Activated gamma-delta T cell treated with anti-CD3 and anti-CD28 coated beads, Interleukin-2, amount 50 U/mL, for 16 hours (primary cell): Measurements from ENCODE around the gene NRN1L.
"Not testable (repeated sequence)": the region's sequence is repeated elsewhere in the genome, so short reads cannot be mapped to it uniquely, and the experiment has no call there.

Source experiments
- DNase-seq: peaks from one replicate; pipeline ENCODE4 v3.0.0-alpha.2; 2020; ENCODE audit warnings: low read depth

Gene NRN1L

GRCh38 chr16:67884684-67885083 lies at the start of gene NRN1L:
Gene NRN1L, plus strand, starts transcription at chr16:67884885. Its CDS starts 19 bp downstream, at chr16:67884904.
- DNase-seq = no peak

- not testable (repeated sequence) for DNase-seq
Observed at GRCh38 chr16:67837190-67837589, 47.5 kb upstream of the NRN1L start.

GRCh38 chr16:67837811-67838210 lies 46.9 kb upstream of the NRN1L start:
- no peak for DNase-seq

GRCh38 chr16:67841198-67841815 lies 43.4 kb upstream of the NRN1L start:
- no peak for DNase-seq

DNA sequence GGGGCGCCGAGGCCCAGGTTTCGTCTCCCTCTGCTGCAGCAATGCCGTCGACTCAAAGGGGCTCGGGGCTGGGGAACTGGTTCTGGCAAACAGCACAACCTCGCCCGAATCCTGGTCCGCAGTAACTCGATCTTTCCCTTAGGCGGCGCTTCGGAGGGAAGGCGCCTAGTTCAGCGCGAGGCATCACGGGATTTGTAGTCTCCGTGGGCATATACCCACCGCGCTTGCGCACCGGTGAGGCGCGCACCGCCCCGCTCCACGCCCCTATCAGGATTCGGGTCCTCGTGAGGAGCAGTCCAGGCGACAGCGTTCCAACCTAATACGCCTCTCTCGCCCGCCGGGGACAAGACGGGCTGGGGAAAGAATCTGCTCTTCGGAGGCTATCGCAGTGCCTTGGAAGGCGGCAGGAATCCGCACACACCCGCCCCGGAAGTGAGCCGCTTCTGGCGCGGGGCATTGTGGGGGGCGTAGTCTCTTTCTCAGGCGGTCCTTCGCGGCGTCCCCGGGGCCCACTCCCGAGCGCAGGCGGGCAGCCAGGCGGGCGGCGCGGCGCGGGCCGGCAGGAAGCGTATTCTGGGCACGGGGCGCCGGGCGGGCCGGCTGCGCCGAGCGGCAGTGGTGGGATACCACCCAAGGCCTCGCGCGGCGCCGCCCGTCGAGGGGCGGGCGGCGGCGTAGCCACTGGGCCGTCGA lies 42.7 kb upstream of the NRN1L start, which contains the start of gene THAP11:
Gene THAP11 (plus strand): TSS at position 505 of the 693 bp plus-strand sequence. CDS start 235 bp downstream, outside the sequence.
- DNase-seq = peak; percentile 91

GRCh38 chr16:67842509-67843342 lies 42.0 kb upstream of the NRN1L start:
- DNase-seq = peak; percentile 45

DNA sequence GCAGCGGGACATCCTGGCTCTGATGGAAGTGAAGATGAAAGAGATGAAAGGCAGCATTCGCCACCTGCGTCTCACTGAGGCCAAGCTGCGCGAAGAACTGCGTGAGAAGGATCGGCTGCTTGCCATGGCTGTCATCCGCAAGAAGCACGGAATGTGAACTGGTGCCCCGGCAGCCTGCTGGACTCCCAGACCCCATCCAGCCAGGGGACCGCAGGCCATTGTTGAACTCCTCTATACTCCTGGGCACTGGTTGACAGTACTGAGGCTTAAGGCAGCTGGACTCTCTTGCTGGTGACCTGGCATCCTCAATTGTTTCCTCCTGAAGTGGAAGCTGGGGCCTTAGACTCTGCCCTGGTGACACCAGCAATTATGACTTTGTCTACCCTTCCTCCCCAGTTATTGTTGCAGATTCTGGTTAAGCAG lies 41.3 kb upstream of the NRN1L start:
- no peak for DNase-seq

- DNase-seq = no peak
Observed at GRCh38 chr16:67844497-67844896, 40.2 kb upstream of the NRN1L start.

GRCh38 chr16:67845291-67846062 lies 39.2 kb upstream of the NRN1L start:
- DNase-seq = no peak

DNA sequence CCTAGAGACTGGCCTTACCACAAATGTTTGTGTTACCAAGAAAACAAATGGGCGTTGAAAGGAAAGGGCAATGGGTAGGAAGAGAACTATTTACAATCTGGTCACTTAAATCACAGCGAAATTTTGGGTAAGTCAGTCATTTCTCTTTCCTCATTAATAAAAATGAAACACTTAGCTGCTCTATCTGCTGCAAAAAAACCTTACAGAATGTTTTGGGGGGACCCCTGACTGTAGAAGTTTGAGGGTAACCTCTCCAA lies 38.7 kb upstream of the NRN1L start:
- no peak for DNase-seq

DNA sequence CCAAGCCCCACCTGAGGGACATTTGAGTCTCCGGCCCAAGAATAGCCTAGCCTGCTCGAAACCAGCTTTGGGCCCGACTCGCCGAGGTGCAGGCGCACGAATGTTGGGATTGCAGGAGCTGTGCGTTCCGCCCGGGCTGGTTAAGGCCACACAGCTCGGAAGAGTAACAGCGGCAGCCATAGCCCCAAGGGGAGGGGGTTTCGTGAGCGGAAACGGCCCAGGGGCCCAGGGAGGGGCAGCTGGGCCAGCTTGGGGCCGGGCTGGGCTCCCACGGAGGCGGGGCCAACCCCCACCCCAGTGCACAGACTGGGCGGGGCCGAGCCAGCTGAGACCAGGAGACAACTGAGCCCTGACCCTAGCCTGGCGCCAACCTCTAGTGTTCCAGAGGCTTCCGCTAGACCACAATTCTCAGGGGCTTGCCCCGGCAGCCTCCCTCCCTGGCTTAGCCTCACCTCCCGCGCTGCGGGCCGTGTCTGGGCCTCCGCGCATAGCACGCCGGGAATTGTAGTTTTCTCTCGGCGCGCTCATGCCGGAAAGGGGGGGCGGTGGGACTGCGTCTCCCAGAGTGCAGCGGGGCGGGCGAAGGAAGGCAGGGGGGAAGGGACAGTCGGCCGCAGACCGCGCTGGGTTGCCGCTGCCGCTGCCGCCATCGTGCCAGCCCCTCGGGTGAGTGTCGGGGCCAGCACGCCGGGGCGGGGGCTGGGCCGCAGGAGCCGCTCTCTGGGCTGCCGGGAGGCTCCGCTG lies 38.2 kb upstream of the NRN1L start, which contains the start of gene NUTF2:
Gene NUTF2 (plus strand): TSS at position 614 of the 744 bp plus-strand sequence. CDS start 18,198 bp downstream, outside the sequence.
- DNase-seq = peak; percentile 91

DNA sequence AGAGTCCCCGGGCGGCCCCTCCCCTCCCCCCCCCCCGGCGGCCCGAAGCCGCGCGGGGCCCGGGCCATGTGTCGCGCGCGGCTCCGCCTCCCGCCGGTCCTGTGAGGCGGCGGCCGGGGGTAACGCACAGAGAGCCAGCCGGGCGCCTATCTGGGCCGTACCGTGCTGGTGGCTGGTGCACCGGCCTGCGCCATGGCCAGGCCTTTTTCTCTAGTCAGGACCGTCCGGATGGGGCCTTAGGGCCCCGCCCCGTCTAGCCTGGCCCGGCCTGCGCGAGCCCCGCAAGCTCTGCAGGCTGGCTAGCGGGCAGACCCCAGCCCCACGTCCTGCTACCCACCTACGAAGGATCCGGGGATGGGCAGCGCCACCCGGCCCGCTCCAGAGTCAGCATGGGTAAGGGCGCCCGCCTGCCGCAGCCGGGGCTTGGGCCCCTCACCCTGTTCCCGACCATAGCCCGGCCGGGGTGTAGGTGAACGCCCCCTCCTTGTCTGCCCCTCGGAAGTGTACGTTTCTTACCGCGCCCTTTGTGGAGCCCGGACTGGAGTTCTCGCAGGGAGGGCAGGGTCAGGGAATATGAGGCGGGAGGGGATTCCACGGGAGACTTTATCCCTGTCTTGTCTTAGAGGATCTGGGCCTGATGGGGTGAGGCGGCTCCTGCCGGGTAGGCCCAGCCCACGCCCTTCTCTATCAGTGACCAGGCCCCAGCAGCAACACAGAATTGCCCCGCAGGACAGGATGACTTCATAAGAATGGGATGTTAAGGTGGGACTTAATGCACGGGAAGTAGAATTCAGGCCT lies 37.4 kb upstream of the NRN1L start, which contains the start of gene CENPT:
Gene CENPT (minus strand): TSS at position 630 of the 798 bp plus-strand sequence. CDS start 13,834 bp downstream, outside the sequence.
- no peak for DNase-seq

GRCh38 chr16:67848118-67848517 lies 36.6 kb upstream of the NRN1L start:
- DNase-seq = no peak

DNA sequence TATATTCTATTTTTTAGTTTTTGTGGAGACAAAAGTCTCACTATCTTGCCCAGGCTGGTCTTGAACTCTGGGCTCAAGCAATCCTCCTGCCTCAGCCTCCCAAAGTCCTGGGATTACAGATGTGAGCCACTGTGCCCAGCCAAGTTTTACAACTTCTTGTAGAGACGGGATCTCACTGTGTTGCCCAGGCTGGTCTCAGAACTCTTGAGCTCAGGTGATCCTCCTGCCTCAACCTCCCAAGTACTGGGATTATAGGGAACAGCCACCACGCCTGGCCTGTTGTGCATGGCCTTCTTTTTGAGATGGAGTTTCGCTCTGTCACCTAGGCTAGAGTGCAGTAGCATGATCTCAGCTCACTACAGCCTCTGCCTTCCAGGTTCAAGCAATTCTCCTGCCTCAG lies 31.0 kb upstream of the NRN1L start:
- DNase-seq = no peak

GRCh38 chr16:67855789-67856188 lies 28.9 kb upstream of the NRN1L start:
- no peak for DNase-seq

GRCh38 chr16:67856927-67857546 lies 27.6 kb upstream of the NRN1L start:
- no peak for DNase-seq

DNA sequence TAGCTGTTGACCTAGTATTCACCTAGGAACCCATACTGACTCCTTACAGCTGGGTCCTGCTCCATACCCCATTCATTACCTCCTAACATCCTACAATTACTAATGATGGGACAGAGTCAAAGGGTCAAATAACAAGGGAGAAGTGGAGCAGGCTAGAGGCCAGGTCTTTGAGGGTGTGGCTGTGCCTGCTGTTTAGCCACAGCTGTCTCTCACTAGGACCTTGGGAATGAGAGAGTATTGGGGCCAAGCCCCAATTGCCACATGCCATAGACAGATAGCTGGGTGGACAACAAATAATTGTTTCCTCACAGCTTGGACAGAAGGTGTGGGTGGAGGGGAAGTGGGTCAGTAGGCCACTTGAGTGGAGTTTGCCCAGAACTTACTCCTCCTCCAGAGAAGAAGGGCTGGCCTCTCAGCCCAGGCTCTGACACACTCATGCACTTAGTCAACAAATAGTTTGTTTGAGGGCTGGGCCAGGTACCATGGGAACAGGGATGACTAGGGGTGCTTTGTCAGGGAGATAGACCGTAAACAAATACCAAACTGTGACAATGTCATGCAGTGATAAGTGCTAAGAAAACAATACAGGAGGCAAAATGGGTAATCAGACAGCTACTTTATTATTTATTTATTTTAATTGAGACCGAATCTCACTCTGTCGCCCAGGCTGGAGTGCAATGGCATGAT lies 27.0 kb upstream of the NRN1L start:
- no peak for DNase-seq

DNA sequence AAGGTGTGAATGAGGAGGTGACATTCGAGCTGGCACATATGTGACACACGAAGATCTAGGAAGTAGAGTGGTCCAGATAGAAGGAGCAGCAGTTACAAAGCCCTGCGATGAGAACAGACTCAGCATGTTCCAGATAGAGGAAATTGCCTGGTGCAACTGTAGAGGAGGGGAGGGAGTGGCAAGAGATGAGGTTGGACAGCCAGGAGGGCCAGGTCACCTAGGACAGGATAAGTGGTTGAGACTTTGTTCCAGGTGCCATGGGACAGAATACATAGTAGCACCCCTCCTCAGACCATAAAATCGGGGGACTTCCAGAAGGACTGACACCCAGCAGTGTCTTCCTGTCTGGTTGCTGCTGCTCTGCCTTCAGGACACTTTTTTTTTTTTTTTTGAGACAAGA lies 26.2 kb upstream of the NRN1L start:
- no peak for DNase-seq
